GM23248 (cell line): ENCODE data around the gene RPH3AL. TPM values are rescaled to one million over a fixed set of nuclear protein-coding genes. Genes with fewer than 3 reads are reported as not detected.

Source experiments
- DNase-seq: peaks from one replicate; pipeline ENCODE4 v3.0.0-alpha.2; 2015
- H2AFZ ChIP-seq: fragments of 200-600 bp; sonication (generic); 2 replicates; pipeline ENCODE4 v1.6.1; 2016; ENCODE audit warnings: antibody characterized with exemption
- H3F3A ChIP-seq: fragments of 200-600 bp; sonication (generic); 2 replicates; pipeline ENCODE4 v1.6.1; 2016; ENCODE audit warnings: mild to moderate bottlenecking, antibody characterized with exemption, mixed run types; ENCODE audit not compliant: insufficient read depth
- H3K27ac ChIP-seq: fragments of 200-600 bp; sonication (generic); 2 replicates; pipeline ENCODE4 v1.5.1; 2016; ENCODE audit warnings: mild to moderate bottlenecking
- H3K27me3 ChIP-seq: fragments of 200-600 bp; sonication (generic); replicated peaks from 2 replicates; pipeline ENCODE4 v1.6.1; 2016; ENCODE audit warnings: mild to moderate bottlenecking; ENCODE audit not compliant: insufficient read depth
- H3K36me3 ChIP-seq: fragments of 200-600 bp; sonication (generic); 2 replicates; pipeline ENCODE4 v1.6.1; 2016; ENCODE audit warnings: low read depth, mild to moderate bottlenecking
- H3K4me1 ChIP-seq: fragments of 200-600 bp; sonication (generic); 2 replicates; pipeline ENCODE4 v1.6.1; 2016; ENCODE audit warnings: mild to moderate bottlenecking; ENCODE audit not compliant: insufficient read depth
- H3K4me2 ChIP-seq: fragments of 200-600 bp; sonication (generic); one replicate; pipeline ENCODE4 v1.6.1; 2016; ENCODE audit warnings: mild to moderate bottlenecking; ENCODE audit not compliant: unreplicated experiment
- H3K4me3 ChIP-seq: fragments of 200-600 bp; sonication (generic); 2 replicates; pipeline ENCODE4 v1.5.1; 2016; ENCODE audit warnings: mild to moderate bottlenecking
- H3K79me2 ChIP-seq: fragments of 200-600 bp; sonication (generic); 2 replicates; pipeline ENCODE4 v1.6.1; 2016; ENCODE audit warnings: mild to moderate bottlenecking; ENCODE audit not compliant: insufficient read depth
- H3K9ac ChIP-seq: fragments of 200-600 bp; sonication (generic); 2 replicates; pipeline ENCODE4 v1.6.1; 2016; ENCODE audit warnings: mild to moderate bottlenecking
- H3K9me2 ChIP-seq: fragments of 200-600 bp; sonication (generic); 2 replicates; pipeline ENCODE4 v1.6.1; 2016; ENCODE audit warnings: mixed run types, mild to moderate bottlenecking, moderate library complexity; ENCODE audit not compliant: insufficient read depth
- H3K9me3 ChIP-seq: fragments of 200-600 bp; sonication (generic); one replicate; pipeline ENCODE4 v1.6.1; 2017; ENCODE audit warnings: low read depth
- H4K20me1 ChIP-seq: fragments of 200-600 bp; sonication (generic); 2 replicates; pipeline ENCODE4 v1.6.0; 2016; ENCODE audit not compliant: insufficient read depth
- EZH2 ChIP-seq: fragments of 200-600 bp; sonication (generic); IDR thresholded peaks from 2 replicates; pipeline ENCODE4 v1.6.1; 2018; ENCODE audit warnings: antibody characterized with exemption, mild to moderate bottlenecking; ENCODE audit not compliant: insufficient read depth, poor library complexity, severe bottlenecking
- EZH2phosphoT487 ChIP-seq: fragments of 200-600 bp; sonication (generic); IDR thresholded peaks from 2 replicates; pipeline ENCODE4 v1.6.1; 2018; ENCODE audit warnings: antibody characterized with exemption, moderate library complexity, mild to moderate bottlenecking, low read depth; ENCODE audit not compliant: insufficient read depth
- WGBS, 2 experiments: methylation state at CpG; one replicate each; pipeline ENCODE4 v1.1.6; 2015 to 2017; ENCODE audit warnings: low lambda C conversion rate in 2 of 2, low coverage in 1 of 2; ENCODE audit errors: missing lambda C conversion rate in 2 of 2; 5-methylcytosine and 5-hydroxymethylcytosine counted together
- in situ Hi-C: fragments of 300-500 bp; cut with MboI; formaldehyde crosslinking; loops from 2 replicates; pipeline ENCODE4 v1.15.0; 2020
- polyA plus RNA-seq: library from polyadenylated mRNA; unstranded; fragments of >200 nt; fragmentation: Nextera tagmentation; extraction: Ambion mirVana; gene quantifications from 2 replicates; pipeline ENCODE4 v1.2.1, GENCODE V29; 2016
- total RNA-seq: library from RNA; depleted of rRNA; stranded (reverse); fragments of >200 nt; shearing (Covaris generic); gene quantifications from 2 replicates; pipeline ENCODE4 v1.2.3, GENCODE V29; 2014

RPH3AL gene
- total and polyA plus RNA-seq, 2 experiments from 2014 or later: 2.7 to 5.2 TPM

- Histone ChIP-seq H3F3A (no peaks in the 10 kb centered on the region), H3K36me3 (no peaks in the 10 kb centered on the region), H3K4me3 (no peak overlapping the region), H3K79me2 (no peaks in the 10 kb centered on the region), H3K9ac (no peak overlapping the region), H3K27ac (no peak overlapping the region), H3K4me1 (no peaks in the 10 kb centered on the region), H3K9me2 (no peaks in the 10 kb centered on the region), H2AFZ (no peak overlapping the region), H3K27me3 (no peaks in the 10 kb centered on the region; the same call in 1 of the 2 replicates), H3K4me2 (no peak overlapping the region), H4K20me1 (no peaks in the 10 kb centered on the region), H3K9me3 (no peaks in the 10 kb centered on the region)
- TF ChIP-seq EZH2phosphoT487 (no peak), EZH2 (no peak)
- in situ Hi-C loops: no loop called here
- DNase-seq: no peak
- WGBS, 2 experiments: 78 to 83% methylated on average over 12 of the region's 12 CpGs
These were observed 37.4 kb upstream of the RPH3AL start for GRCh38 chr17:390025-390424.

- Histone ChIP-seq H3K9ac (no peak overlapping the region), H3K4me3 (no peak overlapping the region), H3K4me1 (no peaks in the 10 kb centered on the region), H3K36me3 (no peaks in the 10 kb centered on the region), H3K4me2 (no peak overlapping the region), H2AFZ (no peak overlapping the region), H3K27ac (no peak overlapping the region), H3F3A (no peaks in the 10 kb centered on the region), H4K20me1 (no peaks in the 10 kb centered on the region), H3K79me2 (no peaks in the 10 kb centered on the region), H3K27me3 (no peaks in the 10 kb centered on the region; the same call in 1 of the 2 replicates), H3K9me3 (no peaks in the 10 kb centered on the region), H3K9me2 (no peaks in the 10 kb centered on the region)
- TF ChIP-seq EZH2 (no peak), EZH2phosphoT487 (no peak)
- WGBS, 2 experiments: 88 to 91% methylated on average over 9 to 10 of the region's 10 CpGs
- no peak for DNase-seq
- in situ Hi-C loops: no loop called here
These were observed 35.5 kb upstream of the RPH3AL start for GRCh38 chr17:388087-388486.

GRCh38 chr17:386141-386876 is 33.7 kb upstream of the RPH3AL start:
- Histone ChIP-seq H3K4me3 (peak overlapping the region; percentile 52; the same call in 1 of the 2 replicates), H3K4me1 (no peaks in the 10 kb centered on the region), H3K27ac (no peak overlapping the region), H3K4me2 (no peak overlapping the region), H3K9ac (no peak overlapping the region), H4K20me1 (no peaks in the 10 kb centered on the region), H3K27me3 (no peaks in the 10 kb centered on the region; the same call in 1 of the 2 replicates), H3K36me3 (no peaks in the 10 kb centered on the region), H3F3A (no peaks in the 10 kb centered on the region), H2AFZ (no peak overlapping the region), H3K9me3 (no peaks in the 10 kb centered on the region), H3K79me2 (no peaks in the 10 kb centered on the region), H3K9me2 (no peaks in the 10 kb centered on the region)
- WGBS, 2 experiments: 11 to 16% methylated on average over 28 to 51 of the region's 57 CpGs
- in situ Hi-C loops: no loop called here
- TF ChIP-seq EZH2 (no peak), EZH2phosphoT487 (no peak)
- peak; percentile 76 for DNase-seq

GRCh38 chr17:385836-386140 is 33.2 kb upstream of the RPH3AL start:
- no CpG with 5 or more reads among the region's 42 CpGs for WGBS, 2 experiments
- TF ChIP-seq EZH2phosphoT487: no peak
- no peak for TF ChIP-seq EZH2
- H3K36me3 ChIP-seq: no peaks in the 10 kb centered on the region
- H3K9me3 ChIP-seq: no peaks in the 10 kb centered on the region
- no peak overlapping the region for H3K4me2 ChIP-seq
- DNase-seq: no peak
- no peaks in the 10 kb centered on the region for H3F3A ChIP-seq
- no peak overlapping the region for H2AFZ ChIP-seq
- no peak overlapping the region for H3K27ac ChIP-seq
- in situ Hi-C loops: no loop called here
- no peak overlapping the region for H3K9ac ChIP-seq
- H3K4me3 ChIP-seq: peak overlapping the region; percentile 52; the same call in 1 of the 2 replicates
- no peaks in the 10 kb centered on the region for H3K9me2 ChIP-seq
- H3K79me2 ChIP-seq: no peaks in the 10 kb centered on the region
- H3K4me1 ChIP-seq: no peaks in the 10 kb centered on the region
- no peaks in the 10 kb centered on the region; the same call in 1 of the 2 replicates for H3K27me3 ChIP-seq
- H4K20me1 ChIP-seq: no peaks in the 10 kb centered on the region
